GM21717 (cell line): ENCODE results near the gene OMP.

Experiments
- ATAC-seq: cut with Tn5 transposase; IDR thresholded peaks from one replicate; pipeline ENCODE4 v1.9.1; 2021; ENCODE audit warnings: mild to moderate bottlenecking, moderate library complexity; ENCODE audit not compliant: unreplicated experiment

The OMP gene

GRCh38 chr11:77121096-77121640 lies 18.5 kb downstream of the OMP start:
- no peak for ATAC-seq

DNA sequence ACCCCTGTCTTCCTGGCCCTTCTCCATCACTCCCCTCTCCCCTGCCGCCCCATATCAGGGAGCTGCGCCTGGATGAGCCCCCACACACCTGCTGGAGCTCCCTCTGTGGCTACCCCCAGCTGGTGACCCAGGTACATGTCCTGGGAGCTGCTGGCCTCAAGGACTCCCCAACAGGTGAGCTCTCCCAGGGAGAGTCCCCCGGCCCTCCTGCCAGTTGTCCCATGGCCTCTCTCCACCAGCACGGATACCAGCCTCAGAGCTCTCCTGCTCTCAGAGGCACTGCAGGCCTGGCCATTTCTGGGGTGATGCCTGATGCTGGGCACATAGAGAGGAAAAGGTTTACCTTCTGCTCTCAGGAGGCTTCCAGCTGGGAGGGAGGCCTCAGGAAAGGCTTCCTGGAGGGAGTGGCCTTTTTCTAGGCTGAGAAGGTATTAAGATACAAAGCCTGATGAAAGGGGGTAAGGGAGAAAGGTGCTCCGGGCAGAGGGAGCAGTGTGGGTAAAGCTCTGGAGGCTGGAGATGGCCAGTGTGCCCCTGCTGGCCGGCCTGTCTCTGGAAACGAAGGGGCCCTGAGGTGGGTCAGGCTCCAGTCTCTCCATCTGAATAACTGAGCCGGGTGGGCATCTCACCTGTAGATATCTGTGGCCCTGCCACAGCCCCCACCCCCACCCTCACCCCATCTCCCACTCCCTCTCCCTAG lies 19.4 kb downstream of the OMP start:
- ATAC-seq, result no peak

GRCh38 chr11:77122576-77123212 lies 20.1 kb downstream of the OMP start:
- no peak for ATAC-seq

- ATAC-seq, result no peak
Measured at GRCh38 chr11:77123591-77123990, 21.0 kb downstream of the OMP start.

DNA sequence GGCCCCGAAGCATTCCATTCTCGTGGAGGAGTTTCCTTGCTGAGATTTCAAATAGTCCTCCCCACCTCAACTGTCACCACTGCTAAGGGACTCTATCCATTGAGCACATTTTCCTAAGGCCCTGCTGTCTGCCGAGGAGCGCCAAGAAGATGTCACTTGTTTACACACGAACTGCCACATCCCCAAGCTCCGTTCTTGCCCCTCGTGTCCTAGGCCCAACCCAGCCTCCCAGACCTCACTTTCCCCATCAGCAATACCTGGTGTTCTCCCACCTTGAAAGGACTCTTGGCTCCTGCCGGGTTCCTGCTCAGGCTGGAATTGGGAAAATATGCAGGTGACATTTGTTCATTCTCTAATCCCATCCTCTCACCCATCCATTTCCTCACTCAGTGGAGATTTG lies 21.4 kb downstream of the OMP start:
- ATAC-seq, result no peak

GRCh38 chr11:77124488-77124887 lies 21.8 kb downstream of the OMP start:
- no peak for ATAC-seq

GRCh38 chr11:77125191-77125590 lies 22.6 kb downstream of the OMP start:
- ATAC-seq, result no peak

- ATAC-seq, result no peak
Measured at GRCh38 chr11:77125695-77126094, 23.1 kb downstream of the OMP start.

GRCh38 chr11:77126156-77126775 lies 23.6 kb downstream of the OMP start:
- ATAC-seq, result no peak

DNA sequence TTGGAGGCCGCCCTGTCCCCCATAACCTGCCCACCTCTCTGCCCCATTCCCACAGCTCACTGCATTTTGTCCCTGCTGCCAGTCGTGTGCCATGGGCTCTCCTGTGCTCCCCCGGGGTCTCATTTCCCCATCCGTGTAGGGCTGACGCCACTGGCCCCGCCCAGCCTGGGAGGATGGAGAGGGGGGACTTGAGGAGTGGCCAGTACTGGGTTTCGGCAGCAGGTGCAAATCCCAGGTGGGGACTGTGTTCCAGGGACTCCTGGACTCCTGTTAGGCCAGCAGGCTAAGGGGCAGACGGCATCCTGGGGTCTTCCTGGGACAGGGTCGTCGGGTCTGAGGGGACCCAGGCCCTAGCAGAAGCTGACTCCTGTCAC lies 24.2 kb downstream of the OMP start:
- no peak for ATAC-seq

DNA sequence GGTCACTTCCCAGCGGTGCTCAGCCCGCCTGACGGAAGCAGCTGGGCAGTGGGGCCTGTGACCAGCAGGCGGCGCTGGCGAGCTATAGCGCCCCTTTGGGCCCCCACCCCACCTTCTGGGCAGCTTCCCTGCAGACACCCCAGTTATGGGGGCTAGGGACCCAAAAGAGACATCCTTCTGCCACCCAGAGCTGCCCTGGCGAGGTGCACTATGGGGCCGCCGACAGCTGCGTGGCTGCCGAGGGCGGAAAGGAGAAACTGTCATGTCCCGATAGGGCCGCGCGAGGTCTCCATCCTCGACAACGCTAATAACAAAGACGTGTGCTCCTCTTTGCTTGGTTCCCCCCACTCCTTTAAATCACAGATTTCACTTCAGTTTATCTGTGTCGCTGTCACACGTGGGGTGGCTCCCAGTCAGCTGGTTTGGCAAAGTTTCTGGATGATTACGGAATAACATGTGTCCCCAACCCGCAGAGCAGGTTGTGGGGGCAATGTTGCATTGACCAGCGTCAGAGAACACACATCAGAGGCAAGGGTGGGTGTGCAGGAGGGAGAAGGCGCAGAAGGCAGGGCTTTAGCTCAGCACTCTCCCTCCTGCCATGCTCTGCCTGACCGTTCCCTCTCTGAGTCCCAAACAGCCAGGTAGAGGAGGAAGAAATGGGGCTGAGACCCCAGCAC lies 24.7 kb downstream of the OMP start:
- no peak for ATAC-seq

GRCh38 chr11:77127920-77128691 lies 25.5 kb downstream of the OMP start, which contains the start of gene MYO7A:
Gene MYO7A (plus strand): TSS chr11:77128246. CDS start chr11:77130635, 2,389 bp downstream.
- no peak for ATAC-seq

- ATAC-seq, result no peak
Measured at GRCh38 chr11:77129069-77129841, 26.6 kb downstream of the OMP start.

DNA sequence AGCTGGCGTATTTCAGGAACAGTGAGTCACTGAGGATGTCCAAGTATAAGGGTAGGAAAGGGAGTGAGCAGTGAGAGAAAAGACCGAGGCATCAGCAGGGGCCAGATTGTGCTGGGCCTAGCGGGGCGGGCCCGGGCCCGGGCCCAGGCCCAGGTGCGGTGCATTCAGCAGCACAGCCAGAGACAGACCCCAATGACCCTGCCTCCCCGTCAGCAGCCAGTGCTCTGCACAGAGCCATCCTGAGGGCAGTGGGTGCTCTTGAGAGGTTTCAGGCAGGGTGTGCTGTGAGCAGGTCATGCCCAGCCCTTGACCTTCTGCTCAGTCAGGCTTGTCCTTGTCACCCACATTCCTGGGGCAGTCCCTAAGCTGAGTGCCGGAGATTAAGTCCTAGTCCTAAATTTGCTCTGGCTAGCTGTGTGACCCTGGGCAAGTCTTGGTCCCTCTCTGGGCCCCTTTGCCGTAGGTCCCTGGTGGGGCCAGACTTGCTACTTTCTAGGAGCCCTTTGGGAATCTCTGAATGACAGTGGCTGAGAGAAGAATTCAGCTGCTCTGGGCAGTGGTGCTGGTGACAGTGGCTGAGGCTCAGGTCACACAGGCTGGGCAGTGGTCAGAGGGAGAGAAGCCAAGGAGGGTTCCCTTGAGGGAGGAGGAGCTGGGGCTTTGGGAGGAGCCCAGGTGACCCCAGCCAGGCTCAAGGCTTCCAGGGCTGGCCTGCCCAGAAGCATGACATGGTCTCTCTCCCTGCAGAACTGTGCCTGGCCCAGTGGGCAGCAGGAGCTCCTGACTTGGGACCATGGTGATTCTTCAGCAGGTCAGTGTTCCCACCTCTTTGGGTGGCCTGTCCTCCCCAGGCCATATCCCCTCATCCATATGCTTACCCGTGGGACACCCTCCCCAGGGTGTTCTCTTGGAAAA lies 27.5 kb downstream of the OMP start:
- ATAC-seq, result no peak

GRCh38 chr11:77130763-77131513 lies 28.3 kb downstream of the OMP start:
- no peak for ATAC-seq

GRCh38 chr11:77131560-77131959 lies 28.9 kb downstream of the OMP start:
- no peak for ATAC-seq

DNA sequence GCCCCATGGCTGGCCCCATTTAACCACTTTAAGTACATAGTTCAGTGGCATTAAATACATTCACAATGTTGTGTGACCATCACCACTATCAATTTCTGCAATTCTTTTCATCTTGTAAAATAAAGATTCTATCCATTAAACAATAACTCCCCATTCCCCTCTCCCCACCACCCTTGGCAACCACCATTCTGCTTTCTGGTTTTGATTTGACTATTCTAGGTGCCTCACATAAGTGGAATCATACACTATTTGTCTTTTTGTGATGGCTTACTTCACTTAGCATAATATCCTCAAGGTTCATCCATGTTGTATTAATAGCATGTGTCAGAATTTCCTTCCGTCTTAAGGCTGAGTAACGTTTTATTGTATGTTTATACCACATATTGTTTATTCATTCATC lies 32.4 kb downstream of the OMP start:
- no peak for ATAC-seq

- no peak for ATAC-seq
Measured at GRCh38 chr11:77136074-77136473, 33.4 kb downstream of the OMP start.
